GM10266 (cell line): ENCODE data around the gene ZNF90.
A peak's percentile ranks its signal among the peaks of the same experiment; 100 is the strongest.
"Not testable (repeated sequence)": the region's sequence is repeated elsewhere in the genome, so short reads cannot be mapped to it uniquely, and the experiment has no call there.

ENCODE experiments used
- DNase-seq: peaks from one replicate; pipeline ENCODE4 v3.0.0; 2012; ENCODE audit errors: extremely low spot score
- CTCF ChIP-seq: IDR thresholded peaks from 2 replicates; pipeline ENCODE4 v1.5.1; 2012; ENCODE audit warnings: mild to moderate bottlenecking, low read depth; ENCODE audit not compliant: control insufficient read depth, insufficient read depth; ENCODE audit errors: missing control alignments

The ZNF90 gene

GRCh38 chr19:20077791-20078463, at the start of gene ZNF90:
Gene ZNF90, plus strand, starts transcription at chr19:20078000. Its CDS starts 133 bp downstream, at chr19:20078133.
- TF ChIP-seq CTCF, result no peak
- DNase-seq, result peak; percentile 14

- DNase-seq, result no peak
- no peak for TF ChIP-seq CTCF
These were observed 49.2 kb upstream of the ZNF90 start for GRCh38 chr19:20028611-20029010.

- no peak for TF ChIP-seq CTCF
- DNase-seq, result no peak
These were observed 41.9 kb upstream of the ZNF90 start for GRCh38 chr19:20035935-20036334.

- no peak for DNase-seq
- no peak for TF ChIP-seq CTCF
These were observed 39.2 kb upstream of the ZNF90 start for GRCh38 chr19:20038358-20039202.

GRCh38 chr19:20039203-20039723, 38.5 kb upstream of the ZNF90 start, which contains the start of gene ZNF682:
Gene ZNF682, minus strand, starts transcription at chr19:20039505. Its CDS starts 160 bp downstream, at chr19:20039345.
- no peak for TF ChIP-seq CTCF

GRCh38 chr19:20044663-20045062, 33.1 kb upstream of the ZNF90 start:
- TF ChIP-seq CTCF, result no peak
- DNase-seq, result no peak

More at GRCh38 chr19:20039203-20039723, 38.5 kb upstream of the ZNF90 start, which contains the start of gene ZNF682:
- DNase-seq, result peak; percentile 46

- DNase-seq, result not testable (repeated sequence)
These were observed 32.1 kb upstream of the ZNF90 start for GRCh38 chr19:20045742-20046141.
